ENCODE results near the gene ZNF335. TPM values are rescaled to one million over a fixed set of nuclear protein-coding genes. Genes with fewer than 3 reads are reported as not detected.

The ZNF335 gene
- total and polyA plus RNA-seq, 2 of the 13 experiments (the other 11 are each of a cell fraction or from before 2014, with no cell fraction given), result 9.7 to 13.7 TPM

DNA sequence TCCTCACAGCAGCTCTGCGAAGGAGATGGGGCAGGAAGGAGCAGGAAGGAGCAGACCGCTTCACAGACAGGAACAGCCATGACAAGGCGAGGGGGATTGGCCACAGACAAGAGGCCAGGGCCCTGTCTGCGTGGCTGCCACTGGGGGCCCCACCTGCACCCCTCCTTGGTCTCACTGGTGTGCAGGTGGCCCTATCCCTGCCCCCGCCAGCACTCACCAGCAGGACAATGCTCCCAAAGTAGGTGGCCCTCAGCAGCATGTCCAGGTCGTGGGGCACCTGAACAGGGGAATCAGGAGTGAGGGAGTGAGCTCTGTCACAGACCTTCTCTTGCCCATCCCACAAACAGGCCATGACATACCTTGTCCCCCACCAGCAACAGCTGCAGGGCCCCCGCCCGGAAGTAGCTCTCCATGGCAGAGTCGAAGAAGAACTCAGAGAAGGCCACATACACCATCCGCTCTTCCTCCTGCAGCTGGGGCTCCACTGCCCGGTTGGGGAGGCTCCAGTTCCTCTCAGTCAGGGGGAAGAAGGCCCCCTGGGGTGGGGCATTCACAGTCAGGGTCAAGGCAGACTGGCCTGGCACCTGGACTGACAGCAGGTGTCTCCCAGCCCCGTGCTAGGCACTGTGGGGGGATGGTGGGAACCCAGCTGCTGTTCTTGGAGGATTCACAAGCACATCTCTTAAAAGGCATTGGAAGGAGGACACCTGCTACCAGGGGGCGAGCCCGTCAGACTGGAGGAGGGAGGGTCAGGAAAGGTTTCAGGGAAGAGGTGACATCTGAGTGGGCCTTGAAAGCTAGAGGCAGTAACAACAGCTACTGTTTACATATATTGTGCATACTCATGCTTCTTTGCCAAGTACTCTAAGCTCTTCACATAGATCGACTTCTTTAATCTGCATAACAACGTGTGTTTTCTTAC lies 67.2 kb downstream of the ZNF335 start (continued):
- TF ChIP-seq, protein P1, sequence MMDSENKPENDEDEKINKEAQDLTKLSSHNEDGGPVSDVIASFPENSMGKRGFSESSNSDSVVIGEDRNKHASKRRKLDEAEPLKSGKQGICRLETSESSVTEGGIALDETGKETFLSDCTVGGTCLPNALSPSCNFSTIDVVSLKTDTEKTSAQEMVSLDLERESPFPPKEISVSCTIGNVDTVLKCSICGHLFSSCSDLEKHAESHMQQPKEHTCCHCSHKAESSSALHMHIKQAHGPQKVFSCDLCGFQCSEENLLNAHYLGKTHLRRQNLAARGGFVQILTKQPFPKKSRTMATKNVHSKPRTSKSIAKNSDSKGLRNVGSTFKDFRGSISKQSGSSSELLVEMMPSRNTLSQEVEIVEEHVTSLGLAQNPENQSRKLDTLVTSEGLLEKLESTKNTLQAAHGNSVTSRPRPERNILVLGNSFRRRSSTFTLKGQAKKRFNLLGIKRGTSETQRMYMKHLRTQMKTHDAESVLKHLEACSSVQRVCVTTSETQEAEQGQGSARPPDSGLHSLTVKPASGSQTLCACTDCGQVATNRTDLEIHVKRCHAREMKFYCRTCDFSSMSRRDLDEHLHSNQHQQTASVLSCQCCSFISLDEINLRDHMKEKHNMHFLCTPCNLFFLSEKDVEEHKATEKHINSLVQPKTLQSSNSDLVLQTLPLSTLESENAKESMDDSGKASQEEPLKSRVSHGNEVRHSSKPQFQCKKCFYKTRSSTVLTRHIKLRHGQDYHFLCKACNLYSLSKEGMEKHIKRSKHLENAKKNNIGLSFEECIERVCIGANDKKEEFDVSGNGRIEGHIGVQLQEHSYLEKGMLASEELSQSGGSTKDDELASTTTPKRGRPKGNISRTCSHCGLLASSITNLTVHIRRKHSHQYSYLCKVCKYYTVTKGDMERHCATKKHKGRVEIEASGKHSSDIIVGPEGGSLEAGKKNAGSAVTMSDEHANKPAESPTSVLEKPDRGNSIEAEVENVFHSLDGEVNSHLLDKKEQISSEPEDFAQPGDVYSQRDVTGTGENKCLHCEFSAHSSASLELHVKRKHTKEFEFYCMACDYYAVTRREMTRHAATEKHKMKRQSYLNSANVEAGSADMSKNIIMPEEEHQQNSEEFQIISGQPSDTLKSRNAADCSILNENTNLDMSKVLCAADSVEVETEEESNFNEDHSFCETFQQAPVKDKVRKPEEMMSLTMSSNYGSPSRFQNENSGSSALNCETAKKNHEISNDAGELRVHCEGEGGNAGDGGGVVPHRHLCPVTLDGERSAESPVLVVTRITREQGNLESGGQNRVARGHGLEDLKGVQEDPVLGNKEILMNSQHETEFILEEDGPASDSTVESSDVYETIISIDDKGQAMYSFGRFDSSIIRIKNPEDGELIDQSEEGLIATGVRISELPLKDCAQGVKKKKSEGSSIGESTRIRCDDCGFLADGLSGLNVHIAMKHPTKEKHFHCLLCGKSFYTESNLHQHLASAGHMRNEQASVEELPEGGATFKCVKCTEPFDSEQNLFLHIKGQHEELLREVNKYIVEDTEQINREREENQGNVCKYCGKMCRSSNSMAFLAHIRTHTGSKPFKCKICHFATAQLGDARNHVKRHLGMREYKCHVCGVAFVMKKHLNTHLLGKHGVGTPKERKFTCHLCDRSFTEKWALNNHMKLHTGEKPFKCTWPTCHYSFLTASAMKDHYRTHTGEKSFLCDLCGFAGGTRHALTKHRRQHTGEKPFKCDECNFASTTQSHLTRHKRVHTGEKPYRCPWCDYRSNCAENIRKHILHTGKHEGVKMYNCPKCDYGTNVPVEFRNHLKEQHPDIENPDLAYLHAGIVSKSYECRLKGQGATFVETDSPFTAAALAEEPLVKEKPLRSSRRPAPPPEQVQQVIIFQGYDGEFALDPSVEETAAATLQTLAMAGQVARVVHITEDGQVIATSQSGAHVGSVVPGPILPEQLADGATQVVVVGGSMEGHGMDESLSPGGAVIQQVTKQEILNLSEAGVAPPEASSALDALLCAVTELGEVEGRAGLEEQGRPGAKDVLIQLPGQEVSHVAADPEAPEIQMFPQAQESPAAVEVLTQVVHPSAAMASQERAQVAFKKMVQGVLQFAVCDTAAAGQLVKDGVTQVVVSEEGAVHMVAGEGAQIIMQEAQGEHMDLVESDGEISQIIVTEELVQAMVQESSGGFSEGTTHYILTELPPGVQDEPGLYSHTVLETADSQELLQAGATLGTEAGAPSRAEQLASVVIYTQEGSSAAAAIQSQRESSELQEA (CRISPR knock-in tag; IDR thresholded peaks at IDR 0.05; ENCODE audit: not compliant biosample characterization), result no peak
- TF ChIP-seq ZNF430 (CRISPR knock-in tag; IDR thresholded peaks at IDR 0.05) (no peak), SP2 (CRISPR knock-in tag; IDR thresholded peaks at IDR 0.05) (peak; percentile 36; the same call in 1 of the 2 replicates), ZNF235 (CRISPR knock-in tag; IDR thresholded peaks at IDR 0.05; ENCODE audit: borderline replicate concordance) (no peak; the same call in 1 of the 2 replicates), ZNF367 (CRISPR knock-in tag; IDR thresholded peaks at IDR 0.05; ENCODE audit: borderline replicate concordance) (no peak), AGO2 (optimal IDR thresholded peaks at IDR 0.05; ENCODE audit: low read depth, low read length) (peak; percentile 69), ARID2 (CRISPR knock-in tag; IDR thresholded peaks at IDR 0.05; ENCODE audit: borderline replicate concordance) (no peak), ZNF382 (CRISPR knock-in tag; IDR thresholded peaks at IDR 0.05; ENCODE audit: borderline replicate concordance) (no peak), SALL2 (CRISPR knock-in tag; IDR thresholded peaks at IDR 0.05) (no peak), ZNF775 (CRISPR knock-in tag; IDR thresholded peaks at IDR 0.05; ENCODE audit: borderline replicate concordance) (no peak)
- TF ChIP-seq, protein P2, sequence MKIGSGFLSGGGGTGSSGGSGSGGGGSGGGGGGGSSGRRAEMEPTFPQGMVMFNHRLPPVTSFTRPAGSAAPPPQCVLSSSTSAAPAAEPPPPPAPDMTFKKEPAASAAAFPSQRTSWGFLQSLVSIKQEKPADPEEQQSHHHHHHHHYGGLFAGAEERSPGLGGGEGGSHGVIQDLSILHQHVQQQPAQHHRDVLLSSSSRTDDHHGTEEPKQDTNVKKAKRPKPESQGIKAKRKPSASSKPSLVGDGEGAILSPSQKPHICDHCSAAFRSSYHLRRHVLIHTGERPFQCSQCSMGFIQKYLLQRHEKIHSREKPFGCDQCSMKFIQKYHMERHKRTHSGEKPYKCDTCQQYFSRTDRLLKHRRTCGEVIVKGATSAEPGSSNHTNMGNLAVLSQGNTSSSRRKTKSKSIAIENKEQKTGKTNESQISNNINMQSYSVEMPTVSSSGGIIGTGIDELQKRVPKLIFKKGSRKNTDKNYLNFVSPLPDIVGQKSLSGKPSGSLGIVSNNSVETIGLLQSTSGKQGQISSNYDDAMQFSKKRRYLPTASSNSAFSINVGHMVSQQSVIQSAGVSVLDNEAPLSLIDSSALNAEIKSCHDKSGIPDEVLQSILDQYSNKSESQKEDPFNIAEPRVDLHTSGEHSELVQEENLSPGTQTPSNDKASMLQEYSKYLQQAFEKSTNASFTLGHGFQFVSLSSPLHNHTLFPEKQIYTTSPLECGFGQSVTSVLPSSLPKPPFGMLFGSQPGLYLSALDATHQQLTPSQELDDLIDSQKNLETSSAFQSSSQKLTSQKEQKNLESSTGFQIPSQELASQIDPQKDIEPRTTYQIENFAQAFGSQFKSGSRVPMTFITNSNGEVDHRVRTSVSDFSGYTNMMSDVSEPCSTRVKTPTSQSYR (CRISPR knock-in tag; IDR thresholded peaks at IDR 0.05; ENCODE audit: borderline replicate concordance), result peak; percentile 45; the same call in 1 of the 2 replicates
- TF ChIP-seq, protein P3, sequence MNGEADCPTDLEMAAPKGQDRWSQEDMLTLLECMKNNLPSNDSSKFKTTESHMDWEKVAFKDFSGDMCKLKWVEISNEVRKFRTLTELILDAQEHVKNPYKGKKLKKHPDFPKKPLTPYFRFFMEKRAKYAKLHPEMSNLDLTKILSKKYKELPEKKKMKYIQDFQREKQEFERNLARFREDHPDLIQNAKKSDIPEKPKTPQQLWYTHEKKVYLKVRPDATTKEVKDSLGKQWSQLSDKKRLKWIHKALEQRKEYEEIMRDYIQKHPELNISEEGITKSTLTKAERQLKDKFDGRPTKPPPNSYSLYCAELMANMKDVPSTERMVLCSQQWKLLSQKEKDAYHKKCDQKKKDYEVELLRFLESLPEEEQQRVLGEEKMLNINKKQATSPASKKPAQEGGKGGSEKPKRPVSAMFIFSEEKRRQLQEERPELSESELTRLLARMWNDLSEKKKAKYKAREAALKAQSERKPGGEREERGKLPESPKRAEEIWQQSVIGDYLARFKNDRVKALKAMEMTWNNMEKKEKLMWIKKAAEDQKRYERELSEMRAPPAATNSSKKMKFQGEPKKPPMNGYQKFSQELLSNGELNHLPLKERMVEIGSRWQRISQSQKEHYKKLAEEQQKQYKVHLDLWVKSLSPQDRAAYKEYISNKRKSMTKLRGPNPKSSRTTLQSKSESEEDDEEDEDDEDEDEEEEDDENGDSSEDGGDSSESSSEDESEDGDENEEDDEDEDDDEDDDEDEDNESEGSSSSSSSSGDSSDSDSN (CRISPR knock-in tag; IDR thresholded peaks at IDR 0.05), result peak; percentile 22; the same call in 1 of the 2 replicates

All from HepG2 (cell line).